OCI-LY3 (cell line): ENCODE results near the gene NDFIP2.
A peak's percentile ranks its signal among the peaks of the same experiment; 100 is the strongest.

Experiments
- H2AFZ ChIP-seq: fragments of 200-600, 300-600 bp; shearing (Covaris generic); 2 replicates; pipeline ENCODE4 v1.6.0; 2014; ENCODE audit warnings: antibody characterized with exemption, low read depth, low read length
- H3K27ac ChIP-seq: fragments of 200-600, 300-600 bp; sonication (generic); 2 replicates; pipeline ENCODE4 v1.5.1; 2014; ENCODE audit warnings: mild to moderate bottlenecking, low read length, moderate library complexity, mixed read lengths
- H3K27me3 ChIP-seq: fragments of 200-600, 300-600 bp; sonication (generic); 2 replicates; pipeline ENCODE4 v1.6.1; 2014; ENCODE audit warnings: low read depth, low read length, mixed read lengths
- H3K36me3 ChIP-seq: fragments of 200-600, 300-600 bp; sonication (generic); replicated peaks from 2 replicates; pipeline ENCODE3; 2014; ENCODE audit warnings: low read depth, low read length, mixed read lengths
- H3K4me1 ChIP-seq: fragments of 300-600, 200-600 bp; sonication (generic); 2 replicates; pipeline ENCODE4 v1.6.1; 2014; ENCODE audit warnings: low read length, mixed read lengths
- H3K4me2 ChIP-seq: fragments of 200-600, 300-600 bp; sonication (generic); 2 replicates; pipeline ENCODE4 v1.6.1; 2014; ENCODE audit warnings: low read length, mixed read lengths
- H3K4me3 ChIP-seq: fragments of 300-600, 200-600 bp; sonication (generic); 2 replicates; pipeline ENCODE4 v1.5.1; 2014; ENCODE audit warnings: antibody characterized with exemption, mild to moderate bottlenecking, low read length, moderate library complexity
- H3K79me2 ChIP-seq: fragments of 300-600, 200-600 bp; shearing (Covaris generic); 2 replicates; pipeline ENCODE4 v1.6.1; 2014; ENCODE audit warnings: mild to moderate bottlenecking, low read length, mixed read lengths
- H3K9ac ChIP-seq: fragments of 300-600, 200-600 bp; shearing (Covaris generic); 2 replicates; pipeline ENCODE4 v1.6.0; 2014; ENCODE audit warnings: mild to moderate bottlenecking, low read length, moderate library complexity
- H3K9me3 ChIP-seq: fragments of 200-600, 300-600 bp; shearing (Covaris generic); 2 replicates; pipeline ENCODE4 v1.6.1; 2014; ENCODE audit warnings: low read length, mixed read lengths; ENCODE audit not compliant: insufficient read depth
- H4K20me1 ChIP-seq: fragments of 200-600, 300-600 bp; sonication (generic); 2 replicates; pipeline ENCODE4 v1.6.1; 2016; ENCODE audit warnings: low read length, mixed read lengths; ENCODE audit not compliant: insufficient read depth
- EZH2phosphoT487 ChIP-seq: fragments of 200-600 bp; shearing (Covaris generic); IDR thresholded peaks from 2 replicates; pipeline ENCODE4 v1.6.1; 2018; ENCODE audit warnings: antibody characterized with exemption, mixed run types, low read depth
- TF ChIP-seq, protein P1 (sequence below): fragments of 200-600, 300-600 bp; sonication (generic); IDR thresholded peaks from 2 replicates; pipeline ENCODE4 v1.5.1; 2014; ENCODE audit warnings: antibody characterized with exemption, low read length, low read depth

NDFIP2 gene

DNA sequence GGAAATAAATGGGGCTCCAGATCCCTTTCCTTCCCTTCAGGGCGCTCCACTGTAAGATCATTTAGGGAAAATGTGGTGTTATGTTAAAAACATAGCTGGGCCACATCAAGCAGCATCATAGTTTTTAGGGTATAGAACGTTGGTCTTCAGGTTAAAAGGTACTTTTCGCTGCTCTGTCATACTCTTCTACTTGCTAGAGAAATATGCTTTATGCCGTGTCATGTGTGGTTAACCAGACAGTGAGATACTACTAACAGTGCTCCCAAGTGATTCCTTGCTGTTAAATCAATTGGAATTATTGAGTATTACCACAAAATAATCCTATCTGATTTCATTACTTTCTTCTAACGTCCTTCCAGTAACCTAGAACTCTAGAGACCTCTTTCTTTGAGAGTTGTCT lies 1.1 kb upstream of the NDFIP2 start:
- Histone ChIP-seq H3K36me3 (no peaks in the 10 kb centered on the region), H3K4me2 (peak overlapping the region; percentile 64), H3K27me3 (no peaks in the 10 kb centered on the region), H3K4me3 (no peak overlapping the region), H3K79me2 (peaks cover 25% of the 10 kb centered on the region), H4K20me1 (no peaks in the 10 kb centered on the region), H2AFZ (peak overlapping the region; percentile 88), H3K4me1 (peaks cover 28% of the 10 kb centered on the region), H3K9ac (no peak overlapping the region), H3K9me3 (no peaks in the 10 kb centered on the region), H3K27ac (no peak overlapping the region)
- TF ChIP-seq, protein P1, sequence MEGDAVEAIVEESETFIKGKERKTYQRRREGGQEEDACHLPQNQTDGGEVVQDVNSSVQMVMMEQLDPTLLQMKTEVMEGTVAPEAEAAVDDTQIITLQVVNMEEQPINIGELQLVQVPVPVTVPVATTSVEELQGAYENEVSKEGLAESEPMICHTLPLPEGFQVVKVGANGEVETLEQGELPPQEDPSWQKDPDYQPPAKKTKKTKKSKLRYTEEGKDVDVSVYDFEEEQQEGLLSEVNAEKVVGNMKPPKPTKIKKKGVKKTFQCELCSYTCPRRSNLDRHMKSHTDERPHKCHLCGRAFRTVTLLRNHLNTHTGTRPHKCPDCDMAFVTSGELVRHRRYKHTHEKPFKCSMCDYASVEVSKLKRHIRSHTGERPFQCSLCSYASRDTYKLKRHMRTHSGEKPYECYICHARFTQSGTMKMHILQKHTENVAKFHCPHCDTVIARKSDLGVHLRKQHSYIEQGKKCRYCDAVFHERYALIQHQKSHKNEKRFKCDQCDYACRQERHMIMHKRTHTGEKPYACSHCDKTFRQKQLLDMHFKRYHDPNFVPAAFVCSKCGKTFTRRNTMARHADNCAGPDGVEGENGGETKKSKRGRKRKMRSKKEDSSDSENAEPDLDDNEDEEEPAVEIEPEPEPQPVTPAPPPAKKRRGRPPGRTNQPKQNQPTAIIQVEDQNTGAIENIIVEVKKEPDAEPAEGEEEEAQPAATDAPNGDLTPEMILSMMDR, result no peak
- no peak for TF ChIP-seq EZH2phosphoT487

GRCh38 chr13:79481685-79482052 lies 714 bp downstream of the NDFIP2 start:
- peak overlapping the region; percentile 95 for H3K4me3 ChIP-seq
- peak overlapping the region; percentile 91 for H3K4me2 ChIP-seq
- peaks cover 40% of the 10 kb centered on the region for H3K79me2 ChIP-seq
- peak overlapping the region; percentile 87 for H2AFZ ChIP-seq
- H3K9ac ChIP-seq, result peak overlapping the region; percentile 87
- peaks cover 3% of the 10 kb centered on the region for H3K36me3 ChIP-seq
- peaks cover 28% of the 10 kb centered on the region for H3K4me1 ChIP-seq
- H3K9me3 ChIP-seq, result no peaks in the 10 kb centered on the region
- H3K27ac ChIP-seq, result peak overlapping the region; percentile 45
- TF ChIP-seq, protein P1, result no peak
- TF ChIP-seq EZH2phosphoT487, result no peak
- H3K27me3 ChIP-seq, result no peaks in the 10 kb centered on the region
- H4K20me1 ChIP-seq, result no peaks in the 10 kb centered on the region

- Histone ChIP-seq H3K36me3 (peaks cover 3% of the 10 kb centered on the region), H3K79me2 (peaks cover 47% of the 10 kb centered on the region), H3K27ac (no peak overlapping the region), H4K20me1 (no peaks in the 10 kb centered on the region), H3K9me3 (no peaks in the 10 kb centered on the region), H3K9ac (peak overlapping the region; percentile 87; the same call in 1 of the 2 replicates), H3K27me3 (no peaks in the 10 kb centered on the region), H3K4me1 (peaks cover 28% of the 10 kb centered on the region), H3K4me2 (peak overlapping the region; percentile 91), H3K4me3 (peak overlapping the region; percentile 95), H2AFZ (no peak overlapping the region)
- TF ChIP-seq, protein P1, result no peak
- no peak for TF ChIP-seq EZH2phosphoT487
Measured at GRCh38 chr13:79482281-79482970, 1.5 kb downstream of the NDFIP2 start.

GRCh38 chr13:79483086-79483706 lies 2.2 kb downstream of the NDFIP2 start:
- Histone ChIP-seq H3K79me2 (peaks cover 55% of the 10 kb centered on the region), H3K27me3 (no peaks in the 10 kb centered on the region), H3K9me3 (no peaks in the 10 kb centered on the region), H3K27ac (no peak overlapping the region), H3K4me3 (no peak overlapping the region), H3K4me2 (no peak overlapping the region), H3K9ac (no peak overlapping the region), H4K20me1 (no peaks in the 10 kb centered on the region), H3K4me1 (peaks cover 28% of the 10 kb centered on the region), H2AFZ (no peak overlapping the region), H3K36me3 (peaks cover 3% of the 10 kb centered on the region)
- TF ChIP-seq EZH2phosphoT487, result no peak
- TF ChIP-seq, protein P1, result no peak
